ENCODE data around the gene PARD3.

DNA sequence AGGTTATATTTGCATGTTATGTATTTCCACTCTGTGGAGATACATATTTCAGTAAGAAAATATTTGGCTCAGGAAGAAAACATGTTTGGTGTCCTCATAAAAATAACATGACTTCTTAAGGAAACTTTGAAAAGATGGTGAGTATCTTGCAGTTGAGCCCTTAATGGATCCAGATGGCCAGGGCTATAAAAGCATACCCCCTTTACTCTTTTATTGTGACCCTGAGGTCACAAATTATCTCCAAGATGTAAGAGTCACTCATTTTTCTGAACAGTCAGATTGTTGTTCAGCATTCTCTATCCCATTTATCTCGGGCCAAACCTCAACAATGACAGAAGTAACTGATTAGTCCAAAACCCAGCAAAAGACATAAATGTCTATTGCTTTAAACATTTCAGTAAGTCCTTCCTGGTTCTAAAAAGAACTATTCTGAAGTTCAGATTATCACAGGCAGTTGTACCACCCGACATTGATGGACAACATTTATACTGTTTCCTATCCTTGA is 539.4 kb downstream of the PARD3 start:
- TF ChIP-seq CTCF (IDR thresholded peaks at IDR 0.05; ENCODE audit: insufficient read depth, low read depth, low read length) (no peak), EZH2 (IDR thresholded peaks at IDR 0.05; ENCODE audit: insufficient read depth, low read length) (no peak)

All from astrocyte (in vitro differentiated cells and primary cell).